IPS DF 6.9 (cell line): Measurements from ENCODE around the gene COL25A1.
"Not testable (repeated sequence)": the region's sequence is repeated elsewhere in the genome, so short reads cannot be mapped to it uniquely, and the experiment has no call there.

Source experiments
- DNase-seq: peaks from one replicate; pipeline ENCODE4 v3.0.0-alpha.2; 2013; ENCODE audit warnings: low read depth, low spot score
- H3K27ac ChIP-seq: one replicate; pipeline ENCODE4 v1.5.1; 2013; ENCODE audit warnings: low read length, control low read depth
- H3K27me3 ChIP-seq: 2 replicates; pipeline ENCODE4 v1.6.1; 2013; ENCODE audit warnings: mild to moderate bottlenecking, low read length; ENCODE audit not compliant: control insufficient read depth, insufficient read depth
- H3K36me3 ChIP-seq: 2 replicates; pipeline ENCODE4 v1.6.1; 2013; ENCODE audit warnings: low read length; ENCODE audit not compliant: control insufficient read depth, insufficient read depth
- H3K4me1 ChIP-seq: 2 replicates; pipeline ENCODE4 v1.6.1; 2013; ENCODE audit warnings: low read length; ENCODE audit not compliant: control insufficient read depth, insufficient read depth
- H3K4me3 ChIP-seq: 2 replicates; pipeline ENCODE4 v1.5.1; 2013; ENCODE audit warnings: mild to moderate bottlenecking, low read length
- H3K9me3 ChIP-seq: 2 replicates; pipeline ENCODE4 v1.6.1; 2013; ENCODE audit warnings: low read length, inconsistent platforms; ENCODE audit not compliant: control insufficient read depth, insufficient read depth
- WGBS: extraction: QIAGEN DNeasy Blood & Tissue Kit; methylation state at CpG from one replicate; pipeline ENCODE4 v1.1.7; 2013; ENCODE audit warnings: mixed read lengths, missing lambda C conversion rate; ENCODE audit not compliant: insufficient read length, insufficient coverage; 5-methylcytosine and 5-hydroxymethylcytosine counted together

The COL25A1 gene

DNA sequence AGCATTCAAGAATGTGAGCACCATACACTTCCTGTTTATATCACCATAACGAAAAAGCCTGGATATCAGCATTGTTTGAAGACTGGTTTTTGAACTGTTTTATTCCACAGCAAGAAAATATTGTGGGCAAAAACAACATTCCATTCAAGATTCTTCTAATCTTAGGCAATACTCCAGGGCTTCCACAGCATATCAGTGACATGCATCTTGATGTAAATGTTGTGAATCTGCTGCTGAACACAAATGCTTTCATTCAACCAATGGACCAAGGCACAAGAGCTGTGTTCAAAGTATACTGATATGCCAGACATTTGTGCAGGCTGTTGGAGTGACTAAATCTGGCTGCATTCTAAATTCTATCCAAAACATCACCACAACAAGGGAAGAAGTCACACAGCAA, 279.5 kb downstream of the COL25A1 start:
- Histone ChIP-seq H3K36me3 (no peaks in the 10 kb centered on the region), H3K9me3 (no peaks in the 10 kb centered on the region), H3K27ac (no peak overlapping the region), H3K4me1 (no peaks in the 10 kb centered on the region; the same call in 1 of the 2 replicates), H3K27me3 (no peaks in the 10 kb centered on the region), H3K4me3 (no peak overlapping the region)
- WGBS = no CpG with 5 or more reads among the region's 1 CpG
- no peak for DNase-seq

DNA sequence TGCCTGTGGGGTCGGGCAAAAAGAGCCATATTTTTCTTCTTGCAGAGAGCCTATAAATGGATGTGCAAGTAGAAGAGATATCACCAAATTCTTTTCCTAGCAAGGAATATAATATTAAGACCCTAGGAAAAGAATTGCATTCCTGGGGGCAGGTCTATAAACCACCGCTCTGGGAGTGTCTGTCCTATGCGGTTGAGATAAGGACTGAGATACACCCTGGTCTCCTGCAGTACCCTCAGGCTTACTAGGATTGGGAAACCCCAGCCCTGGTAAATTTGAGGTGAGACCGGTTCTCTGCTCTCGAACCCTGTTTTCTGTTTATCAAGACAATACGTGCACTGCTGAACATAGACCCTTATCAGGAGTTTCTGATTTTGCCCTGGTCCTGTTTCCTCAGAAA, 280.8 kb downstream of the COL25A1 start:
- H3K4me1 ChIP-seq, DNase-seq, H3K9me3 ChIP-seq, H3K27ac ChIP-seq, H3K27me3 ChIP-seq, H3K4me3 ChIP-seq, H3K36me3 ChIP-seq: not testable (repeated sequence)
- no CpG with 5 or more reads among the region's 6 CpGs for WGBS

DNA sequence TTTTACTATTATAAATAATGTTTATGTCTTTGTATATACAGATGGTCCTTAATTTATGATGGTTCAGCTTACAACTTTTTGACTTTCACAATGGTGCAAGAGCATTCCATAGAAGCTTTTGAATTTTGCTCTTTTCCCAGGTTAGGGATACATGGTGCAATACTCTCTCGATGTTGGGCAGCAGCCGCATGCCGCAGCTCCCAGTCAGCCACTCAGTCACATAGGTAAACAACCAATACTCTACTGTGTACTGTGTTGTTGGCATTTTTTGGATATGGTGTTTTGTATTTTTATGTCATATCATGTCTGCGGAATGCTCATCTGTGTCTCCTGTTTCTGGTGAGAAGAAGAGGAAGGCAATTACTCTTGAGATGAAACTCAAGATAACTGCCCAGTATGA, 281.6 kb downstream of the COL25A1 start:
- Histone ChIP-seq H3K4me1 (no peaks in the 10 kb centered on the region), H3K4me3 (no peak overlapping the region), H3K9me3 (no peaks in the 10 kb centered on the region), H3K27me3 (no peaks in the 10 kb centered on the region), H3K36me3 (no peaks in the 10 kb centered on the region), H3K27ac (no peak overlapping the region)
- WGBS = no CpG with 5 or more reads among the region's 4 CpGs
- no peak for DNase-seq

DNA sequence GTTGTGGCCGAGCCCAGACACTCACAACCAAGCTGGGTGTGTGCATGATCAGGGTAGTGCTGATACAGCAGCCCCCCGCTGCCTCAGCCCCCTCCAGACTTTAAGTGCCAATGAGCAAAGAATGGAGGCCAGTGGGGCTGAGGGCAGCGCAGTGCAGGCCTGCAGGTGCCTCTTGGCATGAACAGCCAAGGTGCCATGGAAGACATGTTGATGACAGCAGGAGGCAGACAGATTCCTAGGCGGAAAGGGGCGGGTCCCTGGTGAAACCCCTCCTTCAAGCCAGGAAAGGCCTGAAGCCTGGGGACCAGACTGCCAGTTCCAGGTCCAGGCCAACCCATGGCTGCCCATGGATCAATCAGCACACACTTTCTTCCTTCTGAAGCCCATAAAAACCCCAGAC, 286.3 kb downstream of the COL25A1 start:
- H3K27me3 ChIP-seq = no peaks in the 10 kb centered on the region
- DNase-seq = no peak
- no peaks in the 10 kb centered on the region for H3K36me3 ChIP-seq
- no peaks in the 10 kb centered on the region for H3K4me1 ChIP-seq
- H3K9me3 ChIP-seq = no peaks in the 10 kb centered on the region
- no CpG with 5 or more reads among the region's 5 CpGs for WGBS
- no peak overlapping the region for H3K4me3 ChIP-seq
- H3K27ac ChIP-seq = no peak overlapping the region

- Histone ChIP-seq H3K9me3 (no peaks in the 10 kb centered on the region), H3K27ac (no peak overlapping the region), H3K36me3 (no peaks in the 10 kb centered on the region), H3K4me1 (no peaks in the 10 kb centered on the region), H3K27me3 (no peaks in the 10 kb centered on the region), H3K4me3 (no peak overlapping the region)
- WGBS = no CpG with 5 or more reads among the region's 2 CpGs
- no peak for DNase-seq
Measured at GRCh38 chr4:109015413-109015810, 287.0 kb downstream of the COL25A1 start.

- no peak overlapping the region for H3K4me3 ChIP-seq
- no peaks in the 10 kb centered on the region for H3K36me3 ChIP-seq
- no peak overlapping the region for H3K27ac ChIP-seq
- no CpG with 5 or more reads among the region's 11 CpGs for WGBS
- H3K27me3 ChIP-seq = no peaks in the 10 kb centered on the region
- DNase-seq = no peak
- H3K9me3 ChIP-seq = no peaks in the 10 kb centered on the region
- no peaks in the 10 kb centered on the region for H3K4me1 ChIP-seq
Measured at GRCh38 chr4:109014593-109015412, 287.7 kb downstream of the COL25A1 start.

- WGBS = no CpG with 5 or more reads among the region's 37 CpGs
- no peak for DNase-seq
- Histone ChIP-seq H3K27ac (no peak overlapping the region), H3K4me3 (no peak overlapping the region), H3K36me3 (no peaks in the 10 kb centered on the region), H3K4me1 (0 out of 2 replicates have a peak, but pooled peaks cover 2% of the 10 kb centered on the region), H3K27me3 (no peaks in the 10 kb centered on the region), H3K9me3 (no peaks in the 10 kb centered on the region)
Measured at GRCh38 chr4:109012286-109012880, 290.1 kb downstream of the COL25A1 start.

- Histone ChIP-seq H3K4me3 (no peak overlapping the region), H3K27ac (no peak overlapping the region), H3K9me3 (no peaks in the 10 kb centered on the region), H3K27me3 (no peaks in the 10 kb centered on the region), H3K4me1 (0 out of 2 replicates have a peak, but pooled peaks cover 2% of the 10 kb centered on the region), H3K36me3 (no peaks in the 10 kb centered on the region)
- DNase-seq = no peak
- WGBS = no CpG with 5 or more reads among the region's 3 CpGs
Measured at GRCh38 chr4:109011241-109012026, 291.0 kb downstream of the COL25A1 start.

- Histone ChIP-seq H3K36me3 (no peaks in the 10 kb centered on the region), H3K27ac (no peak overlapping the region), H3K4me3 (no peak overlapping the region), H3K27me3 (no peaks in the 10 kb centered on the region), H3K9me3 (no peaks in the 10 kb centered on the region), H3K4me1 (0 out of 2 replicates have a peak, but pooled peaks cover 2% of the 10 kb centered on the region)
- DNase-seq = no peak
- no CpG with 5 or more reads among the region's 2 CpGs for WGBS
Measured at GRCh38 chr4:109010521-109010920, 291.9 kb downstream of the COL25A1 start.

DNA sequence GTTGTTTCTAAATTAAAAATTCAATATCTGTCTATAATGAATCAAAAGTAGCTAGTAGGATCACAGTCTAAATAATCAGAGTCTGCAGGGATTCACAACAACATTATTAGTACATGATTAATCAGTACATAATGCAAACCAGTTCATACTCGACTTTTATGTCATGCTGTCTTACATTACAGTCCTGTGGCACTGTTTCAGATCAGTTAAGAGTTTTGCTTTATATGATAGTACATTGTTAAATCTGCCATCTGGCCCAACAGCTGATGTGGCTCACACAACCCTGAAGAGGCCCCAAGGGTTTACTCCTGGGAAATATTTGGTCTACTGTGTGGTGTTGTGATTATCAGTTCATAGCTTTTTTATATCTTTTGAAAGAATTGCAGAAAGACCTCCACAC, 292.5 kb downstream of the COL25A1 start:
- DNase-seq = no peak
- Histone ChIP-seq H3K27ac (no peak overlapping the region), H3K36me3 (no peaks in the 10 kb centered on the region), H3K9me3 (no peaks in the 10 kb centered on the region), H3K4me1 (peaks cover 3% of the 10 kb centered on the region; the same call in 1 of the 2 replicates), H3K4me3 (no peak overlapping the region), H3K27me3 (no peaks in the 10 kb centered on the region)
- no CpG with 5 or more reads among the region's 1 CpG for WGBS
